Inflammatory macrophage (primary cell): ENCODE data around the gene PHOX2A.
"Not testable (repeated sequence)": the region's sequence is repeated elsewhere in the genome, so short reads cannot be mapped to it uniquely, and the experiment has no call there.

ENCODE experiments used
- DNase-seq, 2 donors: peaks; one replicate each; pipeline ENCODE4 v3.0.0-alpha.2; 2020 to 2022

Gene PHOX2A

GRCh38 chr11:72221386-72222075 is 22.4 kb downstream of the PHOX2A start:
- peak; percentile 64 to 75 for DNase-seq

DNA sequence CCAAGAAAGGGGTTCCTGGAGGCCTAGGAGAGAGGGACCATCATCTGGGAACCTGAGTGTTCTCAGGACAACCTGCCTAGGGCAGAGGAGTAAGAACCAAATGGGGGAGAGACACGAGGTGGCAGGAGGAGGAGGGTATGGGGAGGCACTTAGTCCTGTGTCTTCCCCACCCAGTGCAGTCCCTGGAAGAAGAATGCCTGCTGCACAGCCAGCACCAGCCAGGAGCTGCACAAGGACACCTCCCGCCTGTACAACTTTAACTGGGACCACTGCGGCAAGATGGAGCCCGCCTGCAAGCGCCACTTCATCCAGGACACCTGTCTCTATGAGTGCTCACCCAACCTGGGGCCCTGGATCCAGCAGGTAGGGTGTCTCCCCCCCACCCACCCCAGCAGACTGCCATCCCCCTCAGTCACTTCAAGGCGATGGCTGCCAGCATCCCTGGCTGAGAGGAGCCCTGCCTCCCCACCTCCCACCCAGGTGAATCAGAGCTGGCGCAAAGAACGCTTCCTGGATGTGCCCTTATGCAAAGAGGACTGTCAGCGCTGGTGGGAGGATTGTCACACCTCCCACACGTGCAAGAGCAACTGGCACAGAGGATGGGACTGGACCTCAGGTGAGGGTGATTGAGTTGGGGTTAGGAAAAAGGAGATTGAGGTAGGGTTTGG is 23.1 kb downstream of the PHOX2A start:
- DNase-seq, result no peak

- no peak for DNase-seq
Measured at GRCh38 chr11:72218251-72218745, 25.7 kb downstream of the PHOX2A start.

DNA sequence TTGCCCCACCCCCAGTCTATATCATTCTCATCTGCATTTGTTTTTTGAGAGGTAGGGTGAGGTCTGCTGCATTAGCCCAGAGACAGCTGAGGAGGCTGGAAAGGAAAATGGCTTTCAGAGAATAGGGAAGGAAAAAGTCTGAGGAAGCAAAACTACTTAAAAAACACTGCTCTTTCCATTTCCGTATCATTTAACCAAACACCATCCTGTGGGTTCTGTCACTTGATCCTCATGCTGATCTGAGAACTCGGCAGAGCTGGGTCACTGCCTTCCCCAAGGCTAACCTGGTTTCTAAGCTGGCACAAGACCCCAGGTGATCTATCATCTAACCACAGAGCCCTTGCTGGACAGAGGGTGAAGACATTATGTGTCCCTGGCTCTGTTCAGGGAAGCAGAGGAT is 26.1 kb downstream of the PHOX2A start:
- peak; percentile 53 to 63 for DNase-seq

DNA sequence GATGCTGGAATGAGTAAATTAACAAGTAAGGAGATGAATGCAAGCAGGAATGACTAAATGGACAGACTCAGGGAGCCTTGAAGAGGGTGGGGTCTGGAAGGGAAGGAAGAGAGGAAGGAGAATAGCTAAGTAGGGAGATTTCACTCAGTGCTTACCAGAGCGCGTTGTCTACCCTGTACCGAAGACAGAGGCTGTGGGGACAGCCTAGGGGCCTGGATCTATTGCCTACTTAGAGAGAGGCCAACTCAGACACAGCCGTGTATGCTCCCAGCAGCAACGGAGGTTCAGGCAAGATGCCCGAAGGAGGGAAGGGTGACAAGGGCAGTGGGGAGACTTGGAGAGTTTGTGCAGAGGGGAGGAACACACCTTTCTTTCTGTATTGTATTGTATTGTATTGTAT is 27.3 kb downstream of the PHOX2A start, which contains the start of gene FOLR2:
TSS of gene FOLR2 (plus strand) at position 157 of the 400 bp plus-strand sequence. CDS start 1,791 bp downstream, outside the sequence.
- DNase-seq, result no peak

- peak; percentile 83 to 92 for DNase-seq
Measured at GRCh38 chr11:72209101-72209500, 34.9 kb downstream of the PHOX2A start.

GRCh38 chr11:72208281-72208680 is 35.7 kb downstream of the PHOX2A start:
- DNase-seq, result peak; percentile 62 to 68

DNA sequence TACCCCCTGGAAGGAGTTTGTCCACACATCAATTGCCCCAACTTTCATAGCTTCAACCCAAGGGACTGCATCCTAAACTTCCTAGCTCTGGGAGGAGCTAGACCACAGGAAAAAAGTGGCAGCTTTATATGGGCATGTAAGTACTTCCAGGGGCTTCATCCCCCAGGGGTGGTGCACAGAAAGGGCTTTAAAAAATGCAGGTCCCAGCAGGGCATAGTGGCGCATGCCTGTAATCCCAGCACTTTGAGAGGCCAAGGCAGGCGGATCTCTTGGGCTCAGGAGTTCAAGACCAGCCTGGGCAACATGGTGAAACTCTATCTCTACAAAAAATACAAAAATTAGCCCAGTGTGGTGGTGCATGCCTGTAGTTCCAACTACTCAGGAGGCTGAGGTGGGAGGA is 37.2 kb downstream of the PHOX2A start:
- not testable (repeated sequence) for DNase-seq

- DNase-seq, result peak in 1 of 2 donors; percentile 46
Measured at GRCh38 chr11:72204886-72205285, 39.1 kb downstream of the PHOX2A start.

DNA sequence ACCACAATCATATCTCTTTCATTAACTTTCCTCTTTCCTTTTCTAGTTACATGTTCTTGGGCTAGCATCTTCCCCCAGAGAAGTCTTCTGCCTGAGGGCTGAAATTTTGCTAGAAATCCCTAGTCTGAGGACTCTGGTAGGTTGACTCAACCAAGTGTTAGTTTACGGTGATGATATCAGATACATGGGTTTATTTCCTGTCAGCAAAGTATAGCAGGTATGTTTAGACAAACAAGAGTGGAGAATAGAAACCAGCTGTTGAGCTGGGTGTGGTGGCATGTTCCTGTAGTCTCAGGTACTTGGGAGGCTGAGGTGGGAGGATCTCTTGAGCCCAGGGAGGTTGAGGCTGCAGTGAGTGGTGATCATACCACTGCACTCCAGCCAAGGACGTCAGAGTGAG is 40.8 kb downstream of the PHOX2A start:
- no peak for DNase-seq

- DNase-seq, result no peak
Measured at GRCh38 chr11:72202571-72202970, 41.4 kb downstream of the PHOX2A start.

DNA sequence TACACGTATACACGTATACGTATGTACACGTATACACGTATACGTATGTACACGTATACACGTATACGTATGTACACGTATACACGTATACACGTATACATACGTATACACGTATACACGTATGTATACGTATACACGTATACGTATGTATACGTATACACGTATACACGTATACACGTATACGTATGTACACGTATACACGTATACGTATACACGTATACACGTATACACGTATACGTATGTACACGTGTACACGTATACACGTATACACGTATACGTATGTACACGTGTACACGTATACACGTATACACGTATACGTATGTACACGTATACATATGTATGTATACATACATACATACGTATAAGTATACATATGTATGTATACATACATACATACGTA is 42.5 kb downstream of the PHOX2A start:
- not testable (repeated sequence) for DNase-seq

DNA sequence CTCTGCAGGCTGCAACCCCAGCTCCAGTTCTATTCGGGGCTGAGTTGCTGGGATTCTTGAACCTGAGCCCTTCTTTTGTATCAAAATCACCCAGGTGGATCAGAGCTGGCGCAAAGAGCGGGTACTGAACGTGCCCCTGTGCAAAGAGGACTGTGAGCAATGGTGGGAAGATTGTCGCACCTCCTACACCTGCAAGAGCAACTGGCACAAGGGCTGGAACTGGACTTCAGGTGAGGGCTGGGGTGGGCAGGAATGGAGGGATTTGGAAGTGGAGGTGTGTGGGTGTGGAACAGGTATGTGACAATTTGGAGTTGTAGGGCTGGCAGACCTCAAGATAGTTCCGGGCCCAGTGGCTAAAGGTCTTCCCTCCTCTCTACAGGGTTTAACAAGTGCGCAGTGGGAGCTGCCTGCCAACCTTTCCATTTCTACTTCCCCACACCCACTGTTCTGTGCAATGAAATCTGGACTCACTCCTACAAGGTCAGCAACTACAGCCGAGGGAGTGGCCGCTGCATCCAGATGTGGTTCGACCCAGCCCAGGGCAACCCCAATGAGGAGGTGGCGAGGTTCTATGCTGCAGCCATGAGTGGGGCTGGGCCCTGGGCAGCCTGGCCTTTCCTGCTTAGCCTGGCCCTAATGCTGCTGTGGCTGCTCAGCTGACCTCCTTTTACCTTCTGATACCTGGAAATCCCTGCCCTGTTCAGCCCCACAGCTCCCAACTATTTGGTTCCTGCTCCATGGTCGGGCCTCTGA is 48.3 kb downstream of the PHOX2A start:
- peak in 1 of 2 donors; percentile 53 for DNase-seq

- DNase-seq, result peak; percentile 65 to 86
Measured at GRCh38 chr11:72191961-72192381, 52.0 kb downstream of the PHOX2A start, which contains the start of gene FOLR1. Gene FOLR1 (plus strand): TSS chr11:72192140. CDS start chr11:72192174, 34 bp downstream.

DNA sequence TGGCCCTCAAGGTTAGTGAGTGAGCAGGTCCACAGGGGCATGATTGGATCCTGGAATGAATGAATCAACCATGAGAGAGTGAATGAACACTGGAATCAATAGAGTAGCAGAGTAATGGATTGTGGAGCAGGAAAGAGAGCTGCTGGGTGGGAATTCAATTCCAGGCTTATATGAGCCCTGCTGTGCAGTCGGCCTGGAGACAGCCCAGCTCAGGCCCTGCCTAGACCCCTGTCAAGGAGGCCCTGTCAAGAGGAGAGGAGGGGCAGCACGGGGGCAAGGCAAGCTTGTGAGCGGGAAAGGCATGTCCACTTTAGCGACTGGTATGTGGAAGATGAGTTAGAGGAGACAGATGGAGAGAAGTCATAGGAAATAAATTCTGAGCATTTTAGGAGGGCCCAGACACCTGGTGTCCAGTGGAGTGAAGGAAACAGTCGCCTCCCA is 53.3 kb downstream of the PHOX2A start:
- DNase-seq, result no peak

DNA sequence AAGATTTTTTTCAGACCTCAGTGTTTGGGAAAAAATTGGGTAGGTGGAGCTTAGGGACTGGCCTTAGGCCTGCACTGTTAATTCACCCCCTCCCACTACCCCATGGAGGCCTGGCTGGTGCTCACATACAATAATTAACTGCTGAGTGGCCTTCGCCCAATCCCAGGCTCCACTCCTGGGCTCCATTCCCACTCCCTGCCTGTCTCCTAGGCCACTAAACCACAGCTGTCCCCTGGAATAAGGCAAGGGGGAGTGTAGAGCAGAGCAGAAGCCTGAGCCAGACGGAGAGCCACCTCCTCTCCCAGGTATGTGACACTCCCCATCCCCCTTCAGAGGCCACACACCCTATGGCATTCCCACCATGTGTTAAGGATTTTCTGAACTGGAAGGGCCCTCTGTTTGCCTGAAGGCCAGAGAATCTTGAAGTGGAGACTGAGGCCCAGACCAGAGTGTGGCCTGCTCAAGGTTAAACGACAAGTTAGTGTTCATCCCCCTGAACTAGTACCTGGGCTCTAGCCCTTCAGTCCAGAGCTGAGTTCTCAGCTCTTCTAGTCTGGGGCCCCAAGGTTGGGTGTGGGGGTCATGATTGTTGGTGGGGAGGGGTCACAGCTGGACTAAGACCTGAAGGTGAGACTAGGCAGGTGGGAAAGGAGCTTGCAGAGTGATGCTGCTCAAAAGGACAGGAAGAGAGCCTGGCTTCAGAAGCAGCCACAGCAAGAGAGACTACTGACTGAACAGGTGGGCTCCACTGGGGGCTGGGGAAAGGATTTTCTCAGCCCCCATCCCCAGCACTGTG is 54.3 kb downstream of the PHOX2A start:
- no peak for DNase-seq
